ENCODE data around the gene SPTLC2.

- TF ChIP-seq CTCF (IDR thresholded peaks at IDR 0.05; ENCODE audit: insufficient read depth, low read length) (no peak), POLR2AphosphoS5 (IDR thresholded peaks at IDR 0.05; ENCODE audit: low read depth) (no peak), GABPA (IDR thresholded peaks at IDR 0.05; ENCODE audit: low read depth) (no peak)
- TF ChIP-seq, protein P1, sequence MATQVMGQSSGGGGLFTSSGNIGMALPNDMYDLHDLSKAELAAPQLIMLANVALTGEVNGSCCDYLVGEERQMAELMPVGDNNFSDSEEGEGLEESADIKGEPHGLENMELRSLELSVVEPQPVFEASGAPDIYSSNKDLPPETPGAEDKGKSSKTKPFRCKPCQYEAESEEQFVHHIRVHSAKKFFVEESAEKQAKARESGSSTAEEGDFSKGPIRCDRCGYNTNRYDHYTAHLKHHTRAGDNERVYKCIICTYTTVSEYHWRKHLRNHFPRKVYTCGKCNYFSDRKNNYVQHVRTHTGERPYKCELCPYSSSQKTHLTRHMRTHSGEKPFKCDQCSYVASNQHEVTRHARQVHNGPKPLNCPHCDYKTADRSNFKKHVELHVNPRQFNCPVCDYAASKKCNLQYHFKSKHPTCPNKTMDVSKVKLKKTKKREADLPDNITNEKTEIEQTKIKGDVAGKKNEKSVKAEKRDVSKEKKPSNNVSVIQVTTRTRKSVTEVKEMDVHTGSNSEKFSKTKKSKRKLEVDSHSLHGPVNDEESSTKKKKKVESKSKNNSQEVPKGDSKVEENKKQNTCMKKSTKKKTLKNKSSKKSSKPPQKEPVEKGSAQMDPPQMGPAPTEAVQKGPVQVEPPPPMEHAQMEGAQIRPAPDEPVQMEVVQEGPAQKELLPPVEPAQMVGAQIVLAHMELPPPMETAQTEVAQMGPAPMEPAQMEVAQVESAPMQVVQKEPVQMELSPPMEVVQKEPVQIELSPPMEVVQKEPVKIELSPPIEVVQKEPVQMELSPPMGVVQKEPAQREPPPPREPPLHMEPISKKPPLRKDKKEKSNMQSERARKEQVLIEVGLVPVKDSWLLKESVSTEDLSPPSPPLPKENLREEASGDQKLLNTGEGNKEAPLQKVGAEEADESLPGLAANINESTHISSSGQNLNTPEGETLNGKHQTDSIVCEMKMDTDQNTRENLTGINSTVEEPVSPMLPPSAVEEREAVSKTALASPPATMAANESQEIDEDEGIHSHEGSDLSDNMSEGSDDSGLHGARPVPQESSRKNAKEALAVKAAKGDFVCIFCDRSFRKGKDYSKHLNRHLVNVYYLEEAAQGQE (IDR thresholded peaks at IDR 0.05; ENCODE audit: insufficient replicate concordance, low read depth) = no peak
Measured at GRCh38 chr14:77554816-77555599, 61.4 kb downstream of the SPTLC2 start.

All from HL-60 (cell line).